ENCODE results near the gene GABRB2.

The GABRB2 gene

GRCh38 chr5:161344234-161344633 lies 202.3 kb downstream of the GABRB2 start:
- Histone ChIP-seq H3K9ac (ENCODE audit: low read length) (no peak overlapping the region), H3K36me3 (ENCODE audit: low read length) (no peaks in the 10 kb centered on the region), H3F3A (ENCODE audit: insufficient read depth) (no peaks in the 10 kb centered on the region), H3K9me3 (ENCODE audit: insufficient read depth, low read length) (no peaks in the 10 kb centered on the region), H3K27ac (ENCODE audit: low read depth, low read length) (no peak overlapping the region), H3K9me2 (replicated peaks; ENCODE audit: insufficient read depth, low read length) (no peaks in the 10 kb centered on the region), H2AFZ (ENCODE audit: low read depth, low read length, severe bottlenecking) (no peak overlapping the region), H3K4me2 (ENCODE audit: low read depth, low read length, poor library complexity, severe bottlenecking) (no peak overlapping the region), H4K20me1 (ENCODE audit: low read depth, low read length) (no peaks in the 10 kb centered on the region), H3K79me2 (ENCODE audit: insufficient read depth, low read length) (no peaks in the 10 kb centered on the region), H3K27me3 (ENCODE audit: low read length) (no peaks in the 10 kb centered on the region), H3K4me3 (ENCODE audit: insufficient read depth, low read length, poor library complexity, severe bottlenecking) (no peak overlapping the region)
- TF ChIP-seq EZH2phosphoT487 (conservative IDR thresholded peaks at IDR 0.05; ENCODE audit: low read length) = no peak
- TF ChIP-seq, protein P1, sequence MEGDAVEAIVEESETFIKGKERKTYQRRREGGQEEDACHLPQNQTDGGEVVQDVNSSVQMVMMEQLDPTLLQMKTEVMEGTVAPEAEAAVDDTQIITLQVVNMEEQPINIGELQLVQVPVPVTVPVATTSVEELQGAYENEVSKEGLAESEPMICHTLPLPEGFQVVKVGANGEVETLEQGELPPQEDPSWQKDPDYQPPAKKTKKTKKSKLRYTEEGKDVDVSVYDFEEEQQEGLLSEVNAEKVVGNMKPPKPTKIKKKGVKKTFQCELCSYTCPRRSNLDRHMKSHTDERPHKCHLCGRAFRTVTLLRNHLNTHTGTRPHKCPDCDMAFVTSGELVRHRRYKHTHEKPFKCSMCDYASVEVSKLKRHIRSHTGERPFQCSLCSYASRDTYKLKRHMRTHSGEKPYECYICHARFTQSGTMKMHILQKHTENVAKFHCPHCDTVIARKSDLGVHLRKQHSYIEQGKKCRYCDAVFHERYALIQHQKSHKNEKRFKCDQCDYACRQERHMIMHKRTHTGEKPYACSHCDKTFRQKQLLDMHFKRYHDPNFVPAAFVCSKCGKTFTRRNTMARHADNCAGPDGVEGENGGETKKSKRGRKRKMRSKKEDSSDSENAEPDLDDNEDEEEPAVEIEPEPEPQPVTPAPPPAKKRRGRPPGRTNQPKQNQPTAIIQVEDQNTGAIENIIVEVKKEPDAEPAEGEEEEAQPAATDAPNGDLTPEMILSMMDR (IDR thresholded peaks at IDR 0.05; ENCODE audit: insufficient read depth, low read length, poor library complexity, severe bottlenecking) = no peak

GRCh38 chr5:161342886-161343285 lies 203.6 kb downstream of the GABRB2 start:
- H4K20me1 ChIP-seq (ENCODE audit: low read depth, low read length) = no peaks in the 10 kb centered on the region
- H3K79me2 ChIP-seq (ENCODE audit: insufficient read depth, low read length) = no peaks in the 10 kb centered on the region
- H3K4me3 ChIP-seq (ENCODE audit: insufficient read depth, low read length, poor library complexity, severe bottlenecking) = no peak overlapping the region
- no peaks in the 10 kb centered on the region for H3K9me3 ChIP-seq (ENCODE audit: insufficient read depth, low read length)
- no peak overlapping the region for H3K27ac ChIP-seq (ENCODE audit: low read depth, low read length)
- TF ChIP-seq, protein P1 (IDR thresholded peaks at IDR 0.05; ENCODE audit: insufficient read depth, low read length, poor library complexity, severe bottlenecking) = no peak
- TF ChIP-seq EZH2phosphoT487 (conservative IDR thresholded peaks at IDR 0.05; ENCODE audit: low read length) = no peak
- H3K9ac ChIP-seq (ENCODE audit: low read length) = no peak overlapping the region
- H3K9me2 ChIP-seq (replicated peaks; ENCODE audit: insufficient read depth, low read length) = no peaks in the 10 kb centered on the region
- H2AFZ ChIP-seq (ENCODE audit: low read depth, low read length, severe bottlenecking) = no peak overlapping the region
- H3F3A ChIP-seq (ENCODE audit: insufficient read depth) = no peaks in the 10 kb centered on the region
- no peaks in the 10 kb centered on the region for H3K27me3 ChIP-seq (ENCODE audit: low read length)
- no peak overlapping the region for H3K4me2 ChIP-seq (ENCODE audit: low read depth, low read length, poor library complexity, severe bottlenecking)
- no peaks in the 10 kb centered on the region for H3K36me3 ChIP-seq (ENCODE audit: low read length)

GRCh38 chr5:161340012-161340411 lies 206.5 kb downstream of the GABRB2 start:
- TF ChIP-seq, protein P1 (IDR thresholded peaks at IDR 0.05; ENCODE audit: insufficient read depth, low read length, poor library complexity, severe bottlenecking) = no peak
- TF ChIP-seq EZH2phosphoT487 (conservative IDR thresholded peaks at IDR 0.05; ENCODE audit: low read length) = no peak
- no peaks in the 10 kb centered on the region for H3K27me3 ChIP-seq (ENCODE audit: low read length)
- H3F3A ChIP-seq (ENCODE audit: insufficient read depth) = no peaks in the 10 kb centered on the region
- H4K20me1 ChIP-seq (ENCODE audit: low read depth, low read length) = no peaks in the 10 kb centered on the region
- H3K4me3 ChIP-seq (ENCODE audit: insufficient read depth, low read length, poor library complexity, severe bottlenecking) = no peak overlapping the region
- H3K36me3 ChIP-seq (ENCODE audit: low read length) = no peaks in the 10 kb centered on the region
- H3K9ac ChIP-seq (ENCODE audit: low read length) = no peak overlapping the region
- no peak overlapping the region for H2AFZ ChIP-seq (ENCODE audit: low read depth, low read length, severe bottlenecking)
- no peaks in the 10 kb centered on the region for H3K9me2 ChIP-seq (replicated peaks; ENCODE audit: insufficient read depth, low read length)
- H3K27ac ChIP-seq (ENCODE audit: low read depth, low read length) = no peak overlapping the region
- H3K79me2 ChIP-seq (ENCODE audit: insufficient read depth, low read length) = no peaks in the 10 kb centered on the region
- H3K4me2 ChIP-seq (ENCODE audit: low read depth, low read length, poor library complexity, severe bottlenecking) = no peak overlapping the region
- no peaks in the 10 kb centered on the region for H3K9me3 ChIP-seq (ENCODE audit: insufficient read depth, low read length)

Data from SU-DHL-6 (cell line).